Renal cortex interstitium (tissue), 11 donors: ENCODE results near the gene DNAH8. TPM values are rescaled to one million over a fixed set of nuclear protein-coding genes. Genes with fewer than 3 reads are reported as not detected.
"Not testable (repeated sequence)": the region's sequence is repeated elsewhere in the genome, so short reads cannot be mapped to it uniquely, and the experiment has no call there.

Experiments used
- DNase-seq, 11 donors: peaks; one replicate each; pipeline ENCODE4 v3.0.0-alpha.2; 2013; ENCODE audit warnings: low read depth in 9 of 11, low spot score in 4 of 11; ENCODE audit errors: extremely low read depth in 1 of 11
- polyA plus RNA-seq, 3 donors: library from polyadenylated mRNA; unstranded; fragments of 120-200 nt; gene quantifications; one replicate each; pipeline ENCODE4 v1.2.1, GENCODE V29; 2013; ENCODE audit not compliant: insufficient read length in 3 of 3

DNAH8 gene
- polyA plus RNA-seq, 3 donors = 0.39 to 1.1 (median 0.90) TPM

DNA sequence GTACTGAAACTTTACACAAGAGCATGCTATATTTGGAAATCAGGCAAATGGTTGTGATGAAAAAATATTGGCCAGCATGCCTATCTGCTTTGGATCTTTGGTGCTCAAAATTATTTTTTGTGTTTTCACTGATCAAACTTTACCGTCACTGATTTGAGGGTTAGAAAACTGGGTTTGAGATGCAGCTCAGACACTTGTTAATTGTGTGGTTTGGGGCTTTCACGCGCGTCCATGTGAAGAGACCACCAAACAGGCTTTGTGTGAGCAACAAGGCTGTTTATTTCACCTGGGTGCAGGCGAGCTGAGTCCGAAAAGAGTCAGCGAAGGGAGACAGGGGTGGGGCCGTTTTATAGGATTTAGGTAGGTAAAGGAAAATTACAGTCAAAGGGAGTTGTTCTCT, 206.4 kb downstream of the DNAH8 start:
- not testable (repeated sequence) for DNase-seq

DNA sequence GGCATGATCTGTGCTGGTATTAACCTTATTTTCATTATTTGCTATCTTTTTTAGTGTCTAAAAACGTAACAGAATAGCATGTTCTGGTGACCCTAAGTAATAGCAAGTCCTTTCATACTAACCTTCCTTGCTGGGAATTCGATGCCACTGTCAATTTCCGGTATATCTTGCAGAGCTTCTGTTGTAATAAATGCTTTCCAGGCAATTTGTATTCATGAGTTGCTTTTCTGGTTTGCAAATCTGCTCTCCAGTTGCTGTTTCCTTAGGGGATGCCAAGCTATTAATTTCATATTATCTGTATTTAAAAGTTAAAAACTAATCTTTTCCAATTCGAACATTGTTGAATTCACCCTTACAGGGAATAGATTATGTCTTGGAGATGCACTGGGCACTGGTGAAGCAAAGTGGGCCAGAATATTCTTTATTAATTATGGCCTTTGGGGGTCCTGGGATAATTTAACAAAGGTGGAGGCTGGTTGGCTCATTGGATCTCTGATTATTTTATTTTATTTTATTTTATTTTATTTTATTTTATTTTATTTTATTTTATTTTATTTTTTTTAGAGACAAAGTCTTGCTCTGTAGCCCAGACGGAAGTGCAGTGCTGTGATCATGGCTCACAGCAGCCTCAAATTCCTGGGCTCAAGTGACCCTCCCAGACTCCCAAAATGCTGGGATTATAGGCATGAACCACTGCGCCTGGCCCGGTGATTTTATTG, 209.8 kb downstream of the DNAH8 start:
- no peak for DNase-seq

DNA sequence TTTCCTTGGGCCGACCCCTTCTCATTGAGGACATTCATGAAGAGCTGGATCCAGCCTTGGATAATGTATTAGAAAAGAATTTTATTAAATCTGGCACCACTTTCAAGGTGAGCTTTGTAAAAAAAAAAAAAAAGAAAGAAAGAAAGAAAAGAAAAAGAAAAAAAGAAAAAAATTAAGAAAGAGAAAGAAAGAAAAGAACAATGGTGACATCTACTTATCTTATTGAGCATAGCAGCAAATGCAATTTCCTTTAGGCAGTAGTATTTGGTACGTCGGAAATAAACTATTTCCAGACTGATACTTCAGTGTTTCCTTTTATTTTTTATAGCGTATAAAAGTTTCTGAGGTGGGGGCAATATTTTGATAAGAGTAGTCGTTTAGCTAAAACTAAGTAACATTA, 214.4 kb downstream of the DNAH8 start:
- no peak for DNase-seq

DNA sequence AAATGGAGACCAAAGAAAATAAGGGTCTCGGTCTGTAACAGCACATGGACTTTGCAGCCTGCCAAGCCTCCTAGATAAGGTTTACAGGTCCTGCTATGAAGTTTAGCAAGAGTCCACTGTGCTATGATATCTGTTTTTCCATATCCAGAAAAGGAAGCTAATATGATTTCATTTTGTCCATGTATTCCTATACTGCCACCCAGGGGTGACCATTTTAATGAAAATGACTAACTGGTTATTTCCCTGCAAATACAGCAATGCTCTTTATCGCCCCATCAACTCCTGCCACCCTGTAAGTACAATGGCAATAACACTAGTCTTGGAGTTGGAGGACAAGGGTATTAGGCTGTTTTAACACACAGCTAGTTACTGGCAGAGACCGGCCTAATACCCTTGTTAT, 218.3 kb downstream of the DNAH8 start:
- peak in 4 of 11 donors; percentile 3 to 9 (median 8) for DNase-seq

DNA sequence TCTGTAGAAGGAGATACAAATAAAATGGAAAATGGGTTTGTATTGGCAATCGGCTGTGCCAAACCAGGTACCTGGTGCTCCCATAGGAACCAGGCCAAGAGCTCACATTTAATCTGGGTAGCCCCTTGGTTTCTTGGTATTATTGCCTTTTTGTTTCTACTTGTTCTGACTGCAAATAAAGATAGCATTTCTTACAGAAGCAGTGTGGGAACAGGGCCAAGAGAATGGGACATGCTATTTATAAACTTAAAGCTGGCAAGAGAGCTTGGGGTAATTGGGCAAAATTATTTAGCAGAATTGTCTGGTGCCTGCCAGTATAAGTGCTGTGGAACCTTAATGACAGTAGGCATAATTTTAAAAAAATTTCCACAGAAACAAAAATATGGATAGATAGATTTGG, 219.9 kb downstream of the DNAH8 start:
- no peak for DNase-seq

DNA sequence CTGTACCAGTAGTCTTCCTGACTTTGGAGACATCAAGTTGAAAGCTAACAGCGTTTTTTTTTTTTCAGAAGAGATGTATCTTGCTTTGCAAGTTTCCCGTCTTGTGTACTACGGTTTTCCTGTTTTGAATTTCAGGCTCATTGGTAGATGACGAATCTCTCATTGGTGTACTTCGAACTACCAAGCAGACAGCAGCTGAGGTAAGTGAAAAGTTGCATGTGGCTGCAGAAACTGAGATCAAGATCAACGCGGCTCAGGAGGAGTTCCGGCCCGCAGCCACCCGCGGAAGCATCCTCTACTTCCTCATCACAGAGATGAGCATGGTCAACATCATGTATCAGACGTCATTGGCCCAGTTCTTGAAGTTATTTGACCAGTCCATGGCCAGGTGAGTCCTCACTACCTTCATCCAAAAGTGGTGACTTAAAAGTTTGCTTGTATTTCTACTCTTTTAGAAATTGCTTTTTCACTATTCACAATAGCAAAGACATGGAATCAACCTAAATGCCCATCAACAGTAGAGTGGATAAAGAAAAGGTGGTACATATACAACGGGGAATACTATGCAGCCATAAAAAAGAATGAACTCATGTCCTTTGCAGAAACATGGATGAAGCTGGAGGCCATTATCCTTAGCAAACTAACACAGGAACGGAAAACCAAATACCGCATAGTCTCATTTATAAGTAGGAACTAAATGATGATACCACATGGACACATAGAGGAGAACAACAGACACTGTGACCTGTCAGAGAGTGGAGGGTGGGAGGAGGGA, 222.9 kb downstream of the DNAH8 start:
- DNase-seq = no peak

DNA sequence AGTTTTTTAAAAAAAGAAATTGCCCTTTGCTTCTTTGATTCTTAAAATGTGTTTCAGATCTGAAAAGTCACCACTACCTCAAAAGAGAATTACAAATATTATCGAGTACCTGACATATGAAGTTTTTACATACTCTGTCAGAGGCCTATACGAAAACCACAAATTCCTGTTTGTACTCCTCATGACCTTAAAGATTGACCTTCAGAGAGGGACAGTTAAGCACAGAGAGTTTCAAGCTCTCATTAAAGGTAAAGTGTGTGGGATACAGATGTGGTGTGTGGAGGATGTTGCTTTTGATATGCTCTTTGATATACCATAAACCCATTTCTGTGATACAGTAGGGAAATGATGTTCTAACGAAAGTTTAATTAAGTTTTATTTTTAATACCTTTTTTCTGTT, 223.6 kb downstream of the DNAH8 start:
- DNase-seq = no peak

DNA sequence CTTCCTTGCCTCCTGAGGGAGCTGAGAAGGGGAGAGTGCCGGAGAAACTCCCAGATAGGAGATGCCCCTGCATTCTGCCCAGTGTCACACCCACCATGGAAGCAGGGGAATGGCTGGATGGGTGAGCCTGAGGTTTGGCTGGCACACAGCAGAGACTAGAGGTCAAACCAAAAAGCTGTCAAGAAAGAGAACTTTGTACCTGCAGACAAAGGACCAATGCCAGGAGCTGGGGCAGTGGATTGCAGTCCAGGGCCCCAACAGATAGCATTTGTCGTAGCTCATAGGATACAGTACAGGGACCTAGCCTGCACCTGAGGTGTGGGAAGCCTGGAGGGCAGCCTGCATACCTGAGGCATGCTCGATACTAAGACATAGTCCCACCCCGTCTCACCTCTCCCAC, 227.3 kb downstream of the DNAH8 start:
- no peak for DNase-seq

DNA sequence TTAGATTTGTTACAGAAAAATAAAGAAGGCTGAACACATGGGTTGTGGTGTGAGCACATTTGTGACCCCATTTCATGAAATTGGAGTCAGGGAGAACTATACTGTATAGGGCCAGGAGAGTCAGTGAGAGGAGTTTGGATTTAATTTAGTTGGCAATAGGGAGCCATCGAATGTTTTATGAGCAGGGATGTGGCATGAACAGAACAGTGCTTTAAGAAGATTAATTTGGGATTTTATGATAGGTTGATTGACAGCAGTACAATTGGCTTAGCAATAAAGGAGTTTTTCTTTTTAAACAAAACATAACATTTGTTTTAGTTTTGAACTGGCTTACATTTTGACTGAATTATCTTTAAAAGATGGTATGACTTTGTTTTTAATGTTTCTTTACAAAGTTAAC, 227.9 kb downstream of the DNAH8 start:
- no peak for DNase-seq

DNA sequence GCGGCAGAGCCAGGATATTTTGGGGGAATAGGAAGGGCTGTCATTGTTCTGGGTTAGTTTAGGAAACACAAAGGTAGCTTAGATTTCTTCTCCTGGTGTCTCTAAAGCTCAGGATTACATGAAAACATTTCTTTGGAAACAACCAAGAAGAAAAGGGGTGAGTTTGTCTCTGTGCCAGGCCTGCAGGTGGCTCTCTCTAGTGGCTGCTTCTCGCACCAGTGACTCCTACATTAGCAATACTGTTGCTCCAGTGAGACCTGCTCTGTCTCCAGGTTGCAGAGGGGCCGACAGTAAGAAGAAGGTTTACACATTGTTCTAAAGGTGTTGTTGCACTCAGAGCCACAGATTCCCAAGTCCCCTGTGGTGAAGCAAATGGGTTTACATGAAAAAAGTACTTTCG, 228.9 kb downstream of the DNAH8 start:
- DNase-seq = no peak

DNA sequence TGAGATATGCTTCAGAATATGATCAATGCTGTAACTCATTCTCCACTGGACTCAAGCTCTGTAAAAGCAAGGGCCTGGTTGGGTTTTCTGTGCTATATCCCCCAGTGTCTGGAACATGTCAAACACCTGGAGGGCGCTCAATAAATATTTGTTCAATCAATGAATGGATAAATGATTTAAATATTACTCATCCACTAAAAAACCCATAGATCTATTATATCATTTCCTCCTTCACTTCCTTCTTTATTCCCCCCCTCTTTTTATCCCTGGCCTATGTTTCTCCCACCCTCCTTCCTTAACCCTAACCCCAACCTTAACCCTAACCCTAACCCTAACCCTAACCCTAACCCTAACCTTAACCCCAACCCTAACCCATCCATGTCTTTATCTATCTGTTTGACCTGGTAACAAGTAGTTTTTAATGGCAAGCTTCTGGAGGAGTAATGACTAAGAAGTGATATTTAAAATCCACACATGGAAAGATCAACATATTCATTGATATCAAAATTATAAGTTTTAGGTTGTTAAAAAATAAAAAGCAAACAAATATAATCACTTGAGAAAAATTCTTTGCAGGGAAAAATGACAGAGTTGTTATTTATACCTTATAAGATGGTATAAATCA, 229.7 kb downstream of the DNAH8 start:
- no peak for DNase-seq

DNA sequence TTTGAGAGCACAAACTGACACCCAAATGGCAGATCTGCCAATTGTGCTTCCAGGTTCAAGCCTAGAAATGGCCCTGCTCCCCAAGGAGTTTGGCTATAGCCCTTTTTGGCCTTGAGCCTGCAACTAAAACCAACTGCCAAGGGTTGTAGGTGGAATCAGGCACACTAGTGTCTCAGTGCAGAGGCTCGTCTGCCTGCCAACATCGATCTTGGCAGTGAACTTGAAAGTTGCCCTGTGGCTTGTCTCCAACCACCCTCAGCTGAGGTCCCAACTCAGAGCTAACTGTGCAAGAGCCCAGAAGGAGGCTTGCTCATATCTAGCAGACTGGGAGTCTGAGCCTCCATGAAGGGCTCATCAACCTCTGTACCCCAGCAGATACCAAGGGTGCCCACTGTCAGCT, 240.8 kb downstream of the DNAH8 start:
- no peak for DNase-seq

DNA sequence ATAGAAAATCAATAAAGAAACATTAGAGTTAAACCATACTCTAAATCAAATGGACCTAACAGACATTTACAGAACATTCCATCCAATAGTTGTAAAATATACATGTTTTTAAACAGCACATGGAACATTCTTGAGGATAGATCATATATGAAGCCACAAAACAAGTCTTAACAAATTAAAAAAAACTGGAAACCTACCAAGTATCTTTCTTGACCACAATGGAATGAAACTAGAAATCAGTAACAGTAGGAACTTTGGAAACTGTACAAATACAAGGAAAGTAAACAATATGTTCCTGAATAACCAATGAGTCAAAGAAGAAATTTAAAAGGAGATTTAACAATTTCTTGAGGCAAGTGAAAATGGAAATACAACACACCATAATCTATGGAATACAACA, 242.3 kb downstream of the DNAH8 start:
- no peak for DNase-seq

DNA sequence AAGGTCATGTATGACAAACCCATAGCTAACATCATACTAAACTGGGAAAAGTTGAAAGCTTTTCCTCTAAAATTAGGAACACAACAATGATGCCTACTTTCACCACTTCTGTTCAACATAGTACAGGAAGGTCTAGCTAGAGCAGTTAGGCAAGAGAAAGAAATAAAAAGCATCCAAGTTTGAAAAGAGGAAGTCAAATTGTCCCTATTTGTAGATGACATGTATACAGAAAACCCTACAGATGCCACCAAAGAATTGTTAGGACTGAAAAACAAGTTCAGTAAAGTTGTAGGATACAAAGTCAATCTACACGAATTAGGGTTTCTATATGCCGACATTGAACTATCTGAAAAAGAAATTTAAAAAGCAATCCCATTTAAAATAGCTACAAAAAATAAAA, 244.0 kb downstream of the DNAH8 start:
- no peak for DNase-seq

DNA sequence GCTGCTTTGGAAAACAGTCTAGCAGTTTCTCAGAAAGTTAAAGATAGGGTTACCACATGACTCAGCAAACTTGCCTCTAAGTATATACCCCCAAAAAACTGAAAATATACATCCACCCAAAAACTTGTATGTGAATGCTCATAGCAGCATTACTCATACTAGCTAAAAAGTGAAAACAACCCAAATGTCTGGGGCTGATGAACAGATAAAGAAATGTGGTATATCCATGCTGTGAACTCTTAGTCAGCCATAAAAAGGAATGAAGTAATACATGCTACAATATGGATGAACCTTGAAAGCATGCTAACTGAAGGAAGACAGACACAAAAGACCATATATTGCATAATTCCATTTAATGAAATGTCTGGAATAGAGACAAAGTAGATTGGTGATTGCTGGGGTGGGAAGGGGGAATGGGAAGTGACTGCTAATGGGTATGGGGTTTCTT, 253.6 kb downstream of the DNAH8 start:
- no peak for DNase-seq

DNA sequence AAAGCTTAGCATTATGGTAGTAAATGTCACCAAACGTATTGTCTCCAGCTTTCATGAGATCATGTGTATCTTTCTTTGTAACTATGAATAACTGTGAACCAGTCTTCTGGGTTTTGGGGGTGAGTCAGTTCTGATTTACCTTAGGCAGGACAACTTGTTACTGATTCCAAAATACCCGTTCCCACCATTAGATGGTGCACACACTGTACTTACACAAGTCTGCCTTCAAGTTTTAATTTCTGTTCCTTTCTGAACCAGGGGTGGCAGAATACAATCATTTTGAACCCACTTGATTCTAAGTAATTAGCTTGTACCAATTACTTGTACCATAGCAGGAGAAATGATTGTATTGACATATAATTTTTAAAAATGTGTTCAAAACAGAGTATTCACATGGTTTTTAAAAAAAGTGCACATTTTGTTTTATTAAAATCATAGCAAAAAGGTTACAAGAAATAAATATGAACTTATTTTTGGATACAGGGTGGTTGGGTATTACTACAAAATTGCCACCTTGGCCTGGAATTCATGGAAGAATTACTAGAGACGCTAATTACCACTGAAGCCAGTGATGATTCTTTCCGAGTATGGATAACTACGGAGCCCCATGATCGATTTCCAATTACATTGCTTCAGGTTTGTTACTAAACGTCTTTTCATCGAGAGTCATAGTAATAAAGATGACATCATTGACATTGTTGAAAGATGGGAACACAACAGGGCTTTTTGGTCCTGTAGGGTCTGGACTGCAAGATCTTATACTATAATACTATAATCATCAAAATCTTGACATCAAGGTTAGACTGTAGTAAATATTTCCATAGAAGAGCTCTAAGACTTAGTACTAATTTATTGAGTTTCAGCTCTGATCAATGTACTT, 258.3 kb downstream of the DNAH8 start:
- peak in 10 of 11 donors; percentile 8 to 51 (median 27) for DNase-seq

DNA sequence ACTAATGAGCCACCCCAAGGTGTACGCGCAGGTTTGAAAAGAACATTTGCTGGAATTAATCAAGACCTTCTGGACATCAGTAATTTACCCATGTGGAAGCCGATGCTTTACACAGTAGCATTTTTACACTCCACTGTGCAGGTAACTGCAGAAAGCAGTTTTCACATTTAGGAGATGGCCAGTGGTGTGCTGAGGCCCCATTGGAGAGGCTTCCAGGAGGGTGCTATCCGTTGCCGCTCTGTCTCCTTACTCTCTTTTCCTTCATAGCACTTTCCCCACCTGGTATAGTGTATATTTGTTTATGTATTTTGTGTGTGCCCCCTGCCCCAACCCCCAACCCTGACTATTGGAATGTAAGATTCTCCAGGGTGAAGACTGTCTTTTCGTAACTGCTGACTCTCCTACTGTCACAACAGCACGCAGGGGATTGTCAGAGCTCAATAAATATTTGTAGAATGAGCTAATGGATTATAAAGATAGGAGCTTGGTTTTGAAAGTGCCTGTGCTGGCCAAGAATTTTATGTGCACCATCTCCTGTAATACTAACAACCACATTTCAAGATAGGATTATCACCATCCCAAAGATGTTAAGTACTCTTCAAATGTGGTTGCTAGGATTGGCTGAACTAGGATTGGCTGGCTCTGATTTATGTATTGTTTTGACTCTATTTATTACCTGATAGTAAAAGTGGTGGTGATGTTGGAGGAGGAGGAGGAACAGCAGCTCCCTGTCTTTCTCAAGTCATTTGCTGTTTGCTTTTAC, 259.5 kb downstream of the DNAH8 start:
- DNase-seq = no peak

DNA sequence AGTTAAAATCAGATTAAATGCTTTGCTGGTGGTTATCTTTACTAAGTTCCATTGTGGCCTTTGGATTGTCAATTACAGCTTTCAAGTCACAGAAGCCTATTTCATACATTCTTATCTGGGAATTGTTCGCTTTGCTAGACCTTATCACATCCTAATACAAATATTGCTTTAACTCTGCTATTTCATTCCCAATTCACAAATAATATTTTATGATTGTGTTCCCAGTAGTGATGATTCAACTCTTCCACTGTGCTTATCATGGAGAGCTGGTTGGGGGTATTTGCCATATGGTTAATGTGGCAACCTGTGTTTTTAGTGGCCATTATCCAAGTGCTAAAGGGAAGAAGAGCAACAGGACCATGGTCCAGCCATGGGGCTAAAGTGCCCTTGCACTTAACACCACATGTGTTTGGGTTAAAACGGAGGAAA, 260.5 kb downstream of the DNAH8 start:
- DNase-seq = no peak

DNA sequence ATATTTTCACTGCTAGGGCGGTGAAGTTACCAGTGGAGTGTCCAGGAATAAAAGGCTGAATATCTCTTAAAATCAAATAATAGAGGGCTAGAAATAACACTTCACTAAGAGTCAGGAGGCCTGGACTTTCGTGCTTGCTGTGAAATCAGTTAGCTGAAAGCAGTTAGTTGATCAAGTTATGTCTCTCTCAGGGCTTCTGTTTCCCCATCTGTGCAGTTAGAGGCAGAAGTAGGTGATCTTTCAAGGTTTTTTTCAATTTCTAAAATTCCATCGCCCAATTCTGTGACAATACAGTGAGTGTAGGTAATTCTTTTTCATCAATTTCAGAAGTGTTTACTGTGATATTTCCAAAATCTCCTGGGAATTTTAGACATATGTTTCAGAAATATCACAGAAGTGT, 260.9 kb downstream of the DNAH8 start:
- DNase-seq = no peak
